ENCODE measurements around the gene PRMT1. TPM values are rescaled to one million over a fixed set of nuclear protein-coding genes. Genes with fewer than 3 reads are reported as not detected.

PRMT1 gene
- total RNA-seq, 1 donor from 2014 or later, result 372 TPM

GRCh38 chr19:49640113-49640898, 36.8 kb upstream of the PRMT1 start, which contains the start of gene RRAS:
RRAS (minus strand) TSS chr19:49640143; CDS start chr19:49640098, 45 bp downstream.
- Mint-ChIP-seq H3K27ac (peak within 1 kb of the TSS; percentile 96), H3K4me1 (peaks cover 59% of the 10 kb centered on the region), H3K9me3 (no peaks in the 10 kb centered on the region), H3K4me3 (peak within 1 kb of the TSS; percentile 93), H3K27me3 (no peaks in the 10 kb centered on the region), H3K36me3 (ENCODE audit: low read depth) (peaks cover 12% of the 10 kb centered on the region)
- POLR2A ChIA-PET, result interaction anchor here (0.5 to 4.0 kb wide), 25 partner anchors 8 to 1021 kb away, joined by 3 to 97 read pairs (median 5); partner anchors contain the start of genes AKT1S1, AP2A1, ATF5 and BCAT2
- no peak for TF ChIP-seq CTCF (IDR thresholded peaks at IDR 0.05)
- intact Hi-C loops (cut with micrococcal nuclease), result loop anchor here (1.0 to 5.0 kb wide), 8 partner anchors 50 to 1003 kb away; partner anchors contain the start of genes DBP, MED25, NOSIP and PPP1R15A
- CTCF ChIA-PET, result interaction anchor here (1.0 to 2.3 kb wide), 4 partner anchors 37 to 47 kb away, joined by 3 to 8 read pairs (median 4); partner anchors contain the start of gene PRMT1
- DNase-seq (peak; percentile 97), ATAC-seq (ENCODE audit: low read depth) (peak; percentile 69)

GRCh38 chr19:49641688-49642491, 35.2 kb upstream of the PRMT1 start, which contains the start of gene SCAF1:
SCAF1 (plus strand) TSS chr19:49642209; CDS start chr19:49645027, 2,818 bp downstream.
- Mint-ChIP-seq H3K36me3 (ENCODE audit: low read depth) (peaks cover 28% of the 10 kb centered on the region), H3K27ac (peak within 1 kb of the TSS; percentile 96), H3K4me3 (peak within 1 kb of the TSS; percentile 93), H3K27me3 (no peaks in the 10 kb centered on the region), H3K9me3 (no peaks in the 10 kb centered on the region), H3K4me1 (peaks cover 60% of the 10 kb centered on the region)
- no peak for TF ChIP-seq CTCF (IDR thresholded peaks at IDR 0.05)
- CTCF ChIA-PET, result interaction anchor here (0.8 to 2.3 kb wide), 4 partner anchors 35 to 95 kb away, joined by 3 to 8 read pairs (median 4); partner anchors contain the start of gene PRMT1
- POLR2A ChIA-PET, result interaction anchor here (0.5 to 4.0 kb wide), 24 partner anchors 14 to 1023 kb away, joined by 3 to 97 read pairs (median 4); partner anchors contain the start of genes AKT1S1, AP2A1, BCL2L12 and CD37
- ATAC-seq (ENCODE audit: low read depth) (peak; percentile 66), DNase-seq (peak; percentile 99)
- intact Hi-C loops (cut with micrococcal nuclease), result loop anchor here (1.0 to 5.0 kb wide), 7 partner anchors 23 to 1005 kb away; partner anchors contain the start of genes BCL2L12, DBP, IRF3 and MED25

- Mint-ChIP-seq H3K4me1 (peaks cover 60% of the 10 kb centered on the region), H3K27me3 (no peaks in the 10 kb centered on the region), H3K27ac (peak overlapping the region; percentile 88), H3K9me3 (no peaks in the 10 kb centered on the region), H3K4me3 (peak overlapping the region; percentile 93), H3K36me3 (ENCODE audit: low read depth) (peaks cover 35% of the 10 kb centered on the region)
- POLR2A ChIA-PET, result interaction anchor here (0.5 to 4.0 kb wide), 19 partner anchors 14 to 287 kb away, joined by 3 to 97 read pairs (median 5); partner anchors contain the start of genes AP2A1, BCL2L12, FUZ and IRF3
- CTCF ChIA-PET, result interaction anchor here (0.8 to 1.2 kb wide), 2 partner anchors 36 to 96 kb away, joined by 3 read pairs; no protein-coding TSS in a partner anchor
- TF ChIP-seq CTCF (IDR thresholded peaks at IDR 0.05), result no peak
- intact Hi-C loops (cut with micrococcal nuclease), result loop anchor here (1.0 to 5.0 kb wide), 3 partner anchors 23 to 1005 kb away; partner anchors contain the start of genes BCL2L12, DBP and IRF3
- ATAC-seq (ENCODE audit: low read depth), result no peak
- DNase-seq, result no peak
Measured at GRCh38 chr19:49642492-49643035, 34.5 kb upstream of the PRMT1 start.

GRCh38 chr19:49643466-49643865, 33.6 kb upstream of the PRMT1 start:
- CTCF ChIA-PET, result no interaction called here
- H3K4me3 Mint-ChIP-seq, result peak overlapping the region; percentile 93
- intact Hi-C loops (cut with micrococcal nuclease), result loop anchor here (5.0 kb wide), 2 partner anchors 931 to 1006 kb away; partner anchors contain the start of gene DBP
- DNase-seq (no peak), ATAC-seq (ENCODE audit: low read depth) (no peak)
- no peaks in the 10 kb centered on the region for H3K27me3 Mint-ChIP-seq
- TF ChIP-seq CTCF (IDR thresholded peaks at IDR 0.05), result no peak
- POLR2A ChIA-PET, result interaction anchor here (0.5 to 4.0 kb wide), 9 partner anchors 13 to 506 kb away, joined by 3 to 97 read pairs (median 4); partner anchors contain the start of genes BCL2L12, IRF3, NOSIP and NUP62
- H3K9me3 Mint-ChIP-seq, result no peaks in the 10 kb centered on the region
- H3K36me3 Mint-ChIP-seq (ENCODE audit: low read depth), result peaks cover 40% of the 10 kb centered on the region
- H3K27ac Mint-ChIP-seq, result no peak overlapping the region
- H3K4me1 Mint-ChIP-seq, result peaks cover 53% of the 10 kb centered on the region

Data from activated B cell treated with CpG ODN at 0.5 μM for 24 hours (primary cell).